K562 (cell line): ENCODE measurements around the gene OSBPL10.

ENCODE experiments used
- ELF4 ChIP-seq: fragments of 450-650 bp; formaldehyde crosslinking; IDR thresholded peaks from 2 replicates; pipeline ENCODE4 v1.4.0; 2022; ENCODE audit warnings: missing genetic modification characterization
- FOXM1 ChIP-seq, 2 experiments: fragments of 450-650 bp in 1 of 2; sonication (generic) in 1 of 2; formaldehyde crosslinking in 1 of 2; IDR thresholded peaks; 2 replicates each; pipeline versions ENCODE4 v1.6.1 to v1.9.0; 2017 to 2022; ENCODE audit warnings: low read depth in 2 of 2, mild to moderate bottlenecking in 2 of 2, missing genetic modification reagents in 1 of 2, moderate library complexity in 1 of 2
- KLF16 ChIP-seq: IDR thresholded peaks from 2 replicates; pipeline ENCODE4 v1.6.1; 2016; ENCODE audit warnings: antibody characterized with exemption
- MTA3 ChIP-seq: fragments of 450-650 bp; formaldehyde crosslinking; IDR thresholded peaks from 2 replicates; pipeline ENCODE4 v1.6.1; 2017; ENCODE audit warnings: mild to moderate bottlenecking, borderline replicate concordance
- RNF2 ChIP-seq: sonication (generic); IDR thresholded peaks from 2 replicates; pipeline ENCODE4 v1.6.1; 2016
- TOE1 ChIP-seq, 2 experiments: fragments of 450-650 bp in 1 of 2; sonication (generic) in 1 of 2; formaldehyde crosslinking in 1 of 2; IDR thresholded peaks; 2 replicates each; pipeline versions ENCODE4 v1.7.1 to v1.8.0; 2016 to 2022; ENCODE audit warnings: borderline replicate concordance in 2 of 2, mild to moderate bottlenecking in 2 of 2, antibody characterized with exemption in 1 of 2, inconsistent platforms in 1 of 2, low read depth in 1 of 2, missing genetic modification reagents in 1 of 2, moderate library complexity in 1 of 2
- ZNF197 ChIP-seq: fragments of 200-800 bp; sonication (Bioruptor generic); IDR thresholded peaks from 2 replicates; pipeline ENCODE4 v1.6.1; 2016; ENCODE audit warnings: low read depth, missing genetic modification characterization, missing compliant biosample characterization
- ZNF274 ChIP-seq: IDR thresholded peaks from 2 replicates; pipeline ENCODE4 v1.6.1; 2011; ENCODE audit warnings: low read depth, mild to moderate bottlenecking, low read length, moderate library complexity, borderline replicate concordance
- ZNF3 ChIP-seq: fragments of 250-450 bp; sonication (Bioruptor Pico); IDR thresholded peaks from 2 replicates; pipeline ENCODE4 v1.5.0; 2021; ENCODE audit warnings: mild to moderate bottlenecking, moderate library complexity
- ZNF445 ChIP-seq: fragments of 250-450 bp; sonication (Bioruptor Pico); IDR thresholded peaks from 2 replicates; pipeline ENCODE4 v1.4.0; 2020; ENCODE audit warnings: low read depth, mild to moderate bottlenecking, moderate library complexity
- TF ChIP-seq, protein P1 (sequence below): fragments of 250-450 bp; sonication (Bioruptor Pico); IDR thresholded peaks from 2 replicates; pipeline ENCODE4 v1.4.0; 2020; ENCODE audit warnings: mild to moderate bottlenecking
- TF ChIP-seq, protein P2 (sequence below), 3 experiments: IDR thresholded peaks in 2 of 3; conservative IDR thresholded peaks in 1 of 3; 2 replicates each; pipeline ENCODE4 v1.5.1; 2011 to 2012; ENCODE audit warnings: low read length in 3 of 3, mild to moderate bottlenecking in 3 of 3, control low read depth in 2 of 3, improper control_type of control experiment in 1 of 3, inconsistent platforms in 1 of 3, low read depth in 1 of 3, mixed read lengths in 1 of 3, moderate library complexity in 1 of 3; ENCODE audit not compliant: insufficient read depth in 2 of 3

DNA sequence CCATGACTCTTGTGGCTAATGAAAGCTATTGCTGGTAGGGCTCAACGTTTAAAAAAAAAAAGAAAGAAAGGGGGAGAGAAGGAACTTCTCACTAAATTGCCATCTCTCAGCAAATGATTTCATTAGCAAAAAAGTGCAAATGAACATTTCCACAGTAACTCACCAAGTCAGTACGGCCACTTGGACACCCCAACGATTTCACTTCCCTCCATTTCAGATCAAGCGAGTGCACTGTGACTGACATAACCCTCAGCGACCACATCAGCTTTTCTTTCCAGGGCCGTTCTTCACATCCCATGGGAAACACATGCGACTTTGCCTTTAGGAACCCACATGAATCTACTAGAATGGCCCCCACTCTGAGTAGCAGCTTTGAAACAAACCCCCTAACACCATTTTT is 71.6 kb downstream of the OSBPL10 start:
- TF ChIP-seq, protein P1, sequence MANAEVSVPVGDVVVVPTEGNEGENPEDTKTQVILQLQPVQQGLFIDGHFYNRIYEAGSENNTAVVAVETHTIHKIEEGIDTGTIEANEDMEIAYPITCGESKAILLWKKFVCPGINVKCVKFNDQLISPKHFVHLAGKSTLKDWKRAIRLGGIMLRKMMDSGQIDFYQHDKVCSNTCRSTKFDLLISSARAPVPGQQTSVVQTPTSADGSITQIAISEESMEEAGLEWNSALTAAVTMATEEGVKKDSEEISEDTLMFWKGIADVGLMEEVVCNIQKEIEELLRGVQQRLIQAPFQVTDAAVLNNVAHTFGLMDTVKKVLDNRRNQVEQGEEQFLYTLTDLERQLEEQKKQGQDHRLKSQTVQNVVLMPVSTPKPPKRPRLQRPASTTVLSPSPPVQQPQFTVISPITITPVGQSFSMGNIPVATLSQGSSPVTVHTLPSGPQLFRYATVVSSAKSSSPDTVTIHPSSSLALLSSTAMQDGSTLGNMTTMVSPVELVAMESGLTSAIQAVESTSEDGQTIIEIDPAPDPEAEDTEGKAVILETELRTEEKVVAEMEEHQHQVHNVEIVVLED (CRISPR knock-in tag), result no peak
- TF ChIP-seq KLF16 (no peak), RNF2 (no peak), ZNF274 (no peak), ZNF197 (CRISPR knock-in tag) (no peak), ELF4 (CRISPR knock-in tag) (no peak), MTA3 (no peak), ZNF3 (no peak), TOE1 (IDR thresholded peaks at IDR 0.05; ENCODE audit: borderline replicate concordance) (no peak), TOE1 (CRISPR knock-in tag; IDR thresholded peaks at IDR 0.05; ENCODE audit: borderline replicate concordance, low read depth) (no peak), ZNF445 (CRISPR knock-in tag) (no peak), FOXM1 (IDR thresholded peaks at IDR 0.05; ENCODE audit: low read depth) (no peak), FOXM1 (CRISPR knock-in tag; IDR thresholded peaks at IDR 0.05; ENCODE audit: low read depth) (no peak)
- TF ChIP-seq, protein P2, sequence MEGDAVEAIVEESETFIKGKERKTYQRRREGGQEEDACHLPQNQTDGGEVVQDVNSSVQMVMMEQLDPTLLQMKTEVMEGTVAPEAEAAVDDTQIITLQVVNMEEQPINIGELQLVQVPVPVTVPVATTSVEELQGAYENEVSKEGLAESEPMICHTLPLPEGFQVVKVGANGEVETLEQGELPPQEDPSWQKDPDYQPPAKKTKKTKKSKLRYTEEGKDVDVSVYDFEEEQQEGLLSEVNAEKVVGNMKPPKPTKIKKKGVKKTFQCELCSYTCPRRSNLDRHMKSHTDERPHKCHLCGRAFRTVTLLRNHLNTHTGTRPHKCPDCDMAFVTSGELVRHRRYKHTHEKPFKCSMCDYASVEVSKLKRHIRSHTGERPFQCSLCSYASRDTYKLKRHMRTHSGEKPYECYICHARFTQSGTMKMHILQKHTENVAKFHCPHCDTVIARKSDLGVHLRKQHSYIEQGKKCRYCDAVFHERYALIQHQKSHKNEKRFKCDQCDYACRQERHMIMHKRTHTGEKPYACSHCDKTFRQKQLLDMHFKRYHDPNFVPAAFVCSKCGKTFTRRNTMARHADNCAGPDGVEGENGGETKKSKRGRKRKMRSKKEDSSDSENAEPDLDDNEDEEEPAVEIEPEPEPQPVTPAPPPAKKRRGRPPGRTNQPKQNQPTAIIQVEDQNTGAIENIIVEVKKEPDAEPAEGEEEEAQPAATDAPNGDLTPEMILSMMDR (IDR thresholded peaks at IDR 0.05 in 2 of 3, conservative IDR thresholded peaks at IDR 0.05 in 1 of 3; ENCODE audit: insufficient read depth in 2 of 3, low read depth in 1 of 3, low read length in 3 of 3), result no peak
